SK-N-SH treated with all-trans-retinoic acid at 6 μM for 48 hours (cell line): ENCODE measurements around the gene MRGPRD.

Source experiments
- ATAC-seq: fragments of 200-7000 bp; cut with Tn5 transposase; 3 replicates; pipeline ENCODE4 v1.9.1; 2020; ENCODE audit warnings: mild to moderate bottlenecking, moderate library complexity
- ARNTL ChIP-seq: fragments of 450-650 bp; formaldehyde crosslinking; IDR thresholded peaks from 2 replicates; pipeline ENCODE4 v1.5.0; 2020; ENCODE audit warnings: low read depth, mild to moderate bottlenecking, moderate library complexity, borderline replicate concordance
- BACH2 ChIP-seq: fragments of 250-450 bp; sonication (Bioruptor Pico); IDR thresholded peaks from 2 replicates; pipeline ENCODE4 v1.9.0; 2021; ENCODE audit warnings: mild to moderate bottlenecking, borderline replicate concordance
- CREB5 ChIP-seq: fragments of 250-450 bp; sonication (Bioruptor Pico); IDR thresholded peaks from 2 replicates; pipeline ENCODE4 v1.5.1; 2020; ENCODE audit warnings: low read depth, mild to moderate bottlenecking, moderate library complexity
- CSDC2 ChIP-seq: fragments of 250-450 bp; sonication (Bioruptor Pico); IDR thresholded peaks from 2 replicates; pipeline ENCODE4 v1.5.0; 2020; ENCODE audit warnings: mild to moderate bottlenecking, moderate library complexity
- CSRNP3 ChIP-seq: fragments of 250-450 bp; sonication (Bioruptor Pico); IDR thresholded peaks from 2 replicates; pipeline ENCODE4 v1.5.1; 2021; ENCODE audit warnings: mild to moderate bottlenecking, moderate library complexity
- ESRRG ChIP-seq: fragments of 250-450 bp; sonication (Bioruptor Pico); IDR thresholded peaks from 2 replicates; pipeline ENCODE4 v1.6.1; 2021; ENCODE audit warnings: mild to moderate bottlenecking
- GLIS3 ChIP-seq: fragments of 250-450 bp; sonication (Bioruptor Pico); IDR thresholded peaks from 2 replicates; pipeline ENCODE4 v1.5.0; 2020; ENCODE audit warnings: mild to moderate bottlenecking, moderate library complexity
- ISL1 ChIP-seq: fragments of 250-450 bp; sonication (Bioruptor Pico); IDR thresholded peaks from 2 replicates; pipeline ENCODE4 v2.1.2; 2022; ENCODE audit warnings: mild to moderate bottlenecking, moderate library complexity
- OSR1 ChIP-seq: fragments of 250-450 bp; sonication (Bioruptor Pico); IDR thresholded peaks from 2 replicates; pipeline ENCODE4 v1.8.0; 2022; ENCODE audit warnings: moderate library complexity, mild to moderate bottlenecking, inconsistent platforms
- PATZ1 ChIP-seq: fragments of 250-450 bp; sonication (Bioruptor Pico); IDR thresholded peaks from 2 replicates; pipeline ENCODE4 v1.8.0; 2020; ENCODE audit warnings: mild to moderate bottlenecking, moderate library complexity, borderline replicate concordance
- POU6F1 ChIP-seq: fragments of 250-450 bp; sonication (Bioruptor Pico); IDR thresholded peaks from 2 replicates; pipeline ENCODE4 v1.8.0; 2021; ENCODE audit warnings: low read depth, mild to moderate bottlenecking, moderate library complexity, borderline replicate concordance
- PPARA ChIP-seq: fragments of 250-450 bp; sonication (Bioruptor Pico); IDR thresholded peaks from 2 replicates; pipeline ENCODE4 v1.5.0; 2020; ENCODE audit warnings: mild to moderate bottlenecking, borderline replicate concordance
- RARB ChIP-seq: fragments of 250-450 bp; sonication (Bioruptor Pico); IDR thresholded peaks from 2 replicates; pipeline ENCODE4 v1.8.0; 2021; ENCODE audit warnings: mild to moderate bottlenecking, moderate library complexity
- SNAI2 ChIP-seq: fragments of 250-450 bp; sonication (Bioruptor Pico); IDR thresholded peaks from 2 replicates; pipeline ENCODE4 v1.5.0; 2020; ENCODE audit warnings: mild to moderate bottlenecking, moderate library complexity
- TOX ChIP-seq: fragments of 250-450 bp; sonication (Bioruptor Pico); IDR thresholded peaks from 2 replicates; pipeline ENCODE4 v1.8.0; 2021; ENCODE audit warnings: mild to moderate bottlenecking, moderate library complexity, borderline replicate concordance
- ZC3H10 ChIP-seq: fragments of 250-450 bp; sonication (Bioruptor Pico); IDR thresholded peaks from 2 replicates; pipeline ENCODE4 v1.5.1; 2021; ENCODE audit warnings: mild to moderate bottlenecking, moderate library complexity
- ZFP3 ChIP-seq: fragments of 250-450 bp; sonication (Bioruptor Pico); IDR thresholded peaks from 2 replicates; pipeline ENCODE4 v1.5.0; 2020; ENCODE audit warnings: mild to moderate bottlenecking, moderate library complexity
- ZFP30 ChIP-seq: fragments of 450-650 bp; formaldehyde crosslinking; IDR thresholded peaks from 2 replicates; pipeline ENCODE4 v1.5.0; 2022; ENCODE audit warnings: mild to moderate bottlenecking, moderate library complexity
- ZNF565 ChIP-seq: fragments of 450-650 bp; formaldehyde crosslinking; conservative IDR thresholded peaks from 2 replicates; pipeline ENCODE4 v1.5.0; 2020; ENCODE audit warnings: low read depth, mild to moderate bottlenecking, moderate library complexity
- ZNF70 ChIP-seq: fragments of 450-650 bp; formaldehyde crosslinking; IDR thresholded peaks from 2 replicates; pipeline ENCODE4 v1.5.0; 2020; ENCODE audit warnings: mild to moderate bottlenecking, moderate library complexity
- ZNF8 ChIP-seq: fragments of 450-650 bp; formaldehyde crosslinking; IDR thresholded peaks from 2 replicates; pipeline ENCODE4 v1.5.0; 2020; ENCODE audit warnings: mild to moderate bottlenecking, moderate library complexity

The MRGPRD gene

GRCh38 chr11:68962527-68963250 is 18.1 kb downstream of the MRGPRD start:
- peak; percentile 42; the same call in 1 of the 3 replicates for ATAC-seq
- TF ChIP-seq OSR1 = no peak
- no peak for TF ChIP-seq ZNF565 (CRISPR knock-in tag)
- TF ChIP-seq CREB5 (CRISPR knock-in tag) = no peak
- no peak for TF ChIP-seq SNAI2 (CRISPR knock-in tag)
- TF ChIP-seq CSDC2 (CRISPR knock-in tag) = no peak
- no peak for TF ChIP-seq CSRNP3 (CRISPR knock-in tag)
- TF ChIP-seq ZFP3 (CRISPR knock-in tag) = no peak
- no peak for TF ChIP-seq ISL1
- no peak for TF ChIP-seq BACH2 (CRISPR knock-in tag)
- no peak for TF ChIP-seq GLIS3 (CRISPR knock-in tag)
- no peak for TF ChIP-seq PPARA (CRISPR knock-in tag)
- no peak for TF ChIP-seq POU6F1
- TF ChIP-seq ZNF70 (CRISPR knock-in tag) = no peak
- TF ChIP-seq TOX = no peak
- TF ChIP-seq ZC3H10 (CRISPR knock-in tag) = no peak

- TF ChIP-seq SNAI2 (CRISPR knock-in tag) = no peak
- TF ChIP-seq ESRRG = no peak
- TF ChIP-seq ZFP30 (CRISPR knock-in tag) = no peak
- TF ChIP-seq ISL1 = no peak
- no peak for TF ChIP-seq TOX
- TF ChIP-seq RARB (CRISPR knock-in tag) = no peak
- no peak for TF ChIP-seq CSDC2 (CRISPR knock-in tag)
- TF ChIP-seq ZFP3 (CRISPR knock-in tag) = no peak
- TF ChIP-seq OSR1 = no peak
- TF ChIP-seq PPARA (CRISPR knock-in tag) = no peak
- no peak for TF ChIP-seq POU6F1
- no peak for TF ChIP-seq BACH2 (CRISPR knock-in tag)
- TF ChIP-seq PATZ1 (CRISPR knock-in tag) = no peak
- TF ChIP-seq ARNTL (CRISPR knock-in tag) = no peak
- TF ChIP-seq GLIS3 (CRISPR knock-in tag) = no peak
- TF ChIP-seq CREB5 (CRISPR knock-in tag) = no peak
- TF ChIP-seq ZNF8 (CRISPR knock-in tag) = no peak
- no peak for TF ChIP-seq ZNF565 (CRISPR knock-in tag)
- TF ChIP-seq ZNF70 (CRISPR knock-in tag) = no peak
These were observed 19.5 kb downstream of the MRGPRD start for GRCh38 chr11:68961245-68961644.

More at GRCh38 chr11:68961245-68961644, 19.5 kb downstream of the MRGPRD start:
- no peak for ATAC-seq
